Right lobe of liver (tissue), 6 donors: ENCODE data around the gene NOC2L. TPM values are rescaled to one million over a fixed set of nuclear protein-coding genes. Genes with fewer than 3 reads are reported as not detected.
A peak's percentile ranks its signal among the peaks of the same experiment; 100 is the strongest.

ENCODE experiments used
- ATAC-seq, 4 donors: fragments of 200-7000 bp; cut with Tn5 transposase; one replicate each; pipeline ENCODE4 v1.9.1; 2020; ENCODE audit warnings: mild to moderate bottlenecking in 4 of 4, moderate library complexity in 4 of 4
- DNase-seq, 3 donors: peaks; one replicate each; pipeline ENCODE4 v3.0.0-alpha.2; 2020
- H3K27ac ChIP-seq, 3 donors: fragments of 200-600 bp; one replicate each; pipeline ENCODE4 v1.8.0; 2022
- H3K27me3 ChIP-seq, 2 donors: fragments of 200-600 bp; one replicate each; pipeline ENCODE4 v1.8.0; 2022
- H3K36me3 ChIP-seq, 4 donors: fragments of 200-600 bp; sonication (generic) in 1 of 4; one replicate each; pipeline versions ENCODE4 v1.5.1 to v1.8.0; 2017 to 2022; ENCODE audit warnings: control low read depth in 1 of 4
- H3K4me1 ChIP-seq, 4 donors: fragments of 200-600 bp; sonication (generic) in 1 of 4; one replicate each; pipeline versions ENCODE4 v1.5.1 to v1.8.0; 2017 to 2022; ENCODE audit warnings: control low read depth in 1 of 4
- H3K4me3 ChIP-seq, 3 donors: fragments of 200-600 bp; one replicate each; pipeline ENCODE4 v1.8.0; 2022
- H3K9me3 ChIP-seq, 4 donors: fragments of 200-600 bp; sonication (generic) in 1 of 4; one replicate each; pipeline versions ENCODE4 v1.5.1 to v1.8.0; 2017 to 2022; ENCODE audit warnings: control low read depth in 1 of 4
- POLR2A ChIP-seq: fragments of 450-650 bp; IDR thresholded peaks from one replicate; pipeline ENCODE4 v1.6.1; 2017; ENCODE audit warnings: antibody characterized with exemption, mild to moderate bottlenecking
- WGBS: methylation state at CpG from one replicate; pipeline ENCODE4 v1.1.6; 2018; ENCODE audit warnings: low coverage, low lambda C conversion rate; ENCODE audit not compliant: insufficient coverage; ENCODE audit errors: missing lambda C conversion rate; 5-methylcytosine and 5-hydroxymethylcytosine counted together
- intact Hi-C, 2 donors: fragments of 100-400 bp; cut with DNase I; formaldehyde crosslinking; loops; one replicate each; pipeline versions ENCODE4 v1.11.2 to v1.14.1; 2022
- total RNA-seq, 6 experiments: library from RNA; depleted of rRNA in 2 of 6; stranded (reverse); fragments of >200 nt in 2 of 6; fragmentation: NEBNext Ultra II Directional in 3 of 6; extraction: Animal tissue kit (Norgen Biotek cat#: 25700) in 3 of 6; gene quantifications; one replicate each; pipeline versions ENCODE4 v1.1.0 to v1.2.4, GENCODE V29; 2016 to 2023
- TF ChIP-seq, protein P1 (sequence below), 4 donors: fragments of 200-600 bp in 3 of 4; fragments of 450-650 bp in 1 of 4; IDR thresholded peaks; one replicate each; pipeline versions ENCODE4 v1.5.1 to v1.8.0; 2016 to 2022; ENCODE audit warnings: antibody characterized with exemption in 4 of 4, mild to moderate bottlenecking in 2 of 4
- donor health status: DM: no; HTN: yes; CAD: no.
- donor health status: DM: no; HTN: no; CAD: no.
- donor health status: DM: no; HTN: no; CAD: no.
- donor health status: DM: no; HTN: yes; CAD: no.
- donor health status: DM: no; HTN: yes; CAD: no.

The NOC2L gene
- total RNA-seq, 6 experiments from 2014 or later = 28.9 to 36.8 (median 30.2) TPM

DNA sequence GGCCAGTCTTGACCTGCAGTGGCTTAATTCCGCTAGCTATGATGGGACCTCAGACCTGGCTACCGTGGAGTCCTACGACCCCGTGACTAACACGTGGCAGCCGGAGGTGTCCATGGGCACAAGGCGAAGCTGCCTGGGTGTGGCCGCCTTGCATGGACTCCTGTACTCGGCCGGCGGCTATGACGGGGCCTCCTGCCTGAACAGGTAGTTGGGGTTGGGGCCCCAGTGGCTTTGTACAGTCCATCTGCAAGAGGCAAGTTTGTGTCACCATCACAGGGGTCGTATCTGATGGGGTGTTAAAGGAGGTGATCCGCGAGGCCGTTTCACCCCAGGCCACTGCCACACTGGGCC lies 4.2 kb upstream of the NOC2L start:
- TF ChIP-seq, protein P1, sequence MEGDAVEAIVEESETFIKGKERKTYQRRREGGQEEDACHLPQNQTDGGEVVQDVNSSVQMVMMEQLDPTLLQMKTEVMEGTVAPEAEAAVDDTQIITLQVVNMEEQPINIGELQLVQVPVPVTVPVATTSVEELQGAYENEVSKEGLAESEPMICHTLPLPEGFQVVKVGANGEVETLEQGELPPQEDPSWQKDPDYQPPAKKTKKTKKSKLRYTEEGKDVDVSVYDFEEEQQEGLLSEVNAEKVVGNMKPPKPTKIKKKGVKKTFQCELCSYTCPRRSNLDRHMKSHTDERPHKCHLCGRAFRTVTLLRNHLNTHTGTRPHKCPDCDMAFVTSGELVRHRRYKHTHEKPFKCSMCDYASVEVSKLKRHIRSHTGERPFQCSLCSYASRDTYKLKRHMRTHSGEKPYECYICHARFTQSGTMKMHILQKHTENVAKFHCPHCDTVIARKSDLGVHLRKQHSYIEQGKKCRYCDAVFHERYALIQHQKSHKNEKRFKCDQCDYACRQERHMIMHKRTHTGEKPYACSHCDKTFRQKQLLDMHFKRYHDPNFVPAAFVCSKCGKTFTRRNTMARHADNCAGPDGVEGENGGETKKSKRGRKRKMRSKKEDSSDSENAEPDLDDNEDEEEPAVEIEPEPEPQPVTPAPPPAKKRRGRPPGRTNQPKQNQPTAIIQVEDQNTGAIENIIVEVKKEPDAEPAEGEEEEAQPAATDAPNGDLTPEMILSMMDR (IDR thresholded peaks at IDR 0.05) = no peak
- no peak for TF ChIP-seq POLR2A
- intact Hi-C loops = no loop called here
- H3K4me3 ChIP-seq = no peak overlapping the region
- no CpG with 5 or more reads among the region's 16 CpGs for WGBS
- no peaks in the 10 kb centered on the region for H3K27me3 ChIP-seq
- DNase-seq (no peak), ATAC-seq (no peak)
- no peaks in the 10 kb centered on the region for H3K9me3 ChIP-seq
- no peaks in the 10 kb centered on the region for H3K36me3 ChIP-seq
- no peak overlapping the region for H3K27ac ChIP-seq
- H3K4me1 ChIP-seq = peaks cover 0 to 15% (median 2%) of the 10 kb centered on the region in 4 donors

DNA sequence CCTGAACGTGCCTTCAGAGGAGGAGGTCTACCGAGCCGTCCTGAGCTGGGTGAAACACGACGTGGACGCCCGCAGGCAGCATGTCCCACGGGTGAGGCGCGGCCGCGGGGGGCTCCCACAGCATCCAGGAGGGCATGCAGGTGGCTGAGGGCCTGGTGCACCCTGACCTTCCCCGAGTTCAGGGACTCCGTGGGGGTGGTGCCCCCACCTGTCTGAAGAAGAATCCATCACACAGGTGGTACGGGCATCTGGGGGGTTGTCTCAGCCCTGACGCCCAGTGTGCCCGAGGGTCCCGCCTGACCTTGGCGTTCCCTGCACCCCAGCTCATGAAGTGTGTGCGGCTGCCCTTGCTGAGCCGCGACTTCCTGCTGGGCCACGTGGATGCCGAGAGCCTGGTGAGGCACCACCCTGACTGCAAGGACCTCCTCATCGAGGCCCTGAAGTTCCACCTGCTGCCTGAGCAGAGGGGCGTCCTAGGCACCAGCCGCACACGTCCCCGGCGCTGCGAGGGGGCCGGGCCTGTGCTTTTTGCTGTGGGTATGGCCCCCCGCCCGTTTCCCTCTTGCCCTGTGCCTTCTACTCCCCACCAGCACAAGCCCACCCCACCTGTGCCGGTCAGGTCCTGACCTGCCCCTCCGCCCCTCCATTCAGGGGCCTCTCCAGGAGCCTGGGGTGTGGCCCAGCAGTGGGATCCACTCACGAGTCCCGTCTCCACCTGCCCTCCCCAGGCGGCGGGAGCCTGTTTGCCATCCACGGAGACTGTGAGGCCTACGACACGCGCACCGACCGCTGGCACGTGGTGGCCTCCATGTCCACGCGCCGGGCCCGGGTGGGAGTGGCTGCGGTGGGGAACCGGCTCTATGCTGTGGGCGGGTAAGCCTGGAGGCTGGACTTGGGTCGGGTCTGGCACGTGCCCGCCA lies 3.6 kb upstream of the NOC2L start:
- Histone ChIP-seq H3K4me1 (peaks cover 0 to 19% (median 2%) of the 10 kb centered on the region in 4 donors), H3K27ac (no peak overlapping the region), H3K4me3 (no peak overlapping the region), H3K36me3 (no peaks in the 10 kb centered on the region), H3K9me3 (no peaks in the 10 kb centered on the region), H3K27me3 (no peaks in the 10 kb centered on the region)
- TF ChIP-seq, protein P1 (IDR thresholded peaks at IDR 0.05) = no peak
- DNase-seq = no peak
- intact Hi-C loops = no loop called here
- 98% methylated on average over 18 of the region's 57 CpGs for WGBS
- ATAC-seq = no peak

DNA sequence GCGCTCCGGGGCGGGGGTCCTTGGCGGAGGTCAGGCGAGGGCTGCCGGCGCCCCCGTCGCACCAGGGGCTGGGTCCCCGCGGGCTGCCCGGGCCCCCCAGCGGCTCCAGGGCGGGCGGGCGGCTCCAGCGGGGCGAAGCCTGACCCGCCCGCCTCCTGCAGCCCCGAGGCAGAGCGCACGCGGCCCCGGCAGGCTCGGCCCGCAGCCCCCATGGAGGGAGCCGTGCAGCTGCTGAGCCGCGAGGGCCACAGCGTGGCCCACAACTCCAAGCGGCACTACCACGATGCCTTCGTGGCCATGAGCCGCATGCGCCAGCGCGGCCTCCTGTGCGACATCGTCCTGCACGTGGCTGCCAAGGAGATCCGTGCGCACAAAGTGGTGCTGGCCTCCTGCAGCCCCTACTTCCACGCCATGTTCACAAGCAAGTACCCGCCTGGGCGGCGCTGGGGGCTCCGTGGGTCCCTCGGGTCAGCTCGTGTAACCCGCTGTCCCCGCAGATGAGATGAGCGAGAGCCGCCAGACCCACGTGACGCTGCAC lies 2.1 kb upstream of the NOC2L start:
- WGBS = 100% methylated on average over 1 of the region's 56 CpGs
- no peak for ATAC-seq
- intact Hi-C loops = no loop called here
- Histone ChIP-seq H3K4me3 (peak overlapping the region; percentile 53 to 72 (median 53)), H3K9me3 (no peaks in the 10 kb centered on the region), H3K27me3 (no peaks in the 10 kb centered on the region), H3K27ac (no peak overlapping the region), H3K36me3 (peaks cover 0 to 8% (median 3%) of the 10 kb centered on the region in 4 donors), H3K4me1 (peaks cover 0 to 17% (median 0%) of the 10 kb centered on the region in 4 donors)
- DNase-seq = no peak
- TF ChIP-seq POLR2A = no peak
- TF ChIP-seq, protein P1 (IDR thresholded peaks at IDR 0.05) = no peak

DNA sequence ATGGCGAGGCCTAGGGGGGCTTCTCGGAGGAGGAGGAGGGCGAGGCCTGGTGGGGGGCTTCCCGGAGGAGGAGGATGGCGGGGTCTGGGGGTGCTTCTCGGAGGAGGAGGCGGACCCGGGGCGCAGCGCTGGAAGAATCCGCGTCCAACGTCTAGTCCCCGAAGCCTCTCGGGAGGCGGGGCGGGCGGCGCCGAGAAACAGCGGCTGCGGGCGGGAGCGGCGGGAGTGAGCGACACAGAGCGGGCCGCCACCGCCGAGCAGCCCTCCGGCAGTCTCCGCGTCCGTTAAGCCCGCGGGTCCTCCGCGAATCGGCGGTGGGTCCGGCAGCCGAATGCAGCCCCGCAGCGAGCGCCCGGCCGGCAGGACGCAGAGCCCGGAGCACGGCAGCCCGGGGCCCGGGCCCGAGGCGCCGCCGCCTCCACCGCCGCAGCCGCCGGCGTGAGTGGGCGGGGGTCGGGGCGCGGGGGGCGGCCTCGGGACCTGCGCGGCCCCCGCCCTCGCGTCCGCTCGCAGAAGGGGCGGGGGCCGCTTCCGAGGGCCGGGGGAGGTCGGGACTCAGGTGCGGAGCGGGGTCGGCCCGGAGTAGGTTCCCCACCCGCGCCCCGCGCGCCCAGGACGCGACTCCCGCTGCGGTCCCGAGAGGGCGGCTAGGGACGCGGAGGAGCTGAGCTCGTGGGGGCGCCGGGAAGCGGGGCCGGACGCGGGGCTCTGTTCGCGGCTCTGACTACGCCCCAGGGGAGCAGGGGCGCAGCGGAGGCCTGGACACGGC lies 1.5 kb upstream of the NOC2L start, which contains the start of gene KLHL17:
KLHL17 (plus strand) TSS at position 222 of the 769 bp plus-strand sequence; CDS start at position 332, 110 bp downstream.
- WGBS = 0% methylated on average over 4 of the region's 109 CpGs
- peak within 1 kb of the TSS; percentile 53 to 100 (median 53) for H3K4me3 ChIP-seq
- no peak within 1 kb of the TSS for H3K27ac ChIP-seq
- DNase-seq (peak; percentile 81 to 84 (median 83)), ATAC-seq (peak; percentile 48 to 71 (median 64))
- peaks cover 0 to 13% (median 0%) of the 10 kb centered on the region in 4 donors for H3K4me1 ChIP-seq
- peaks cover 0 to 14% (median 9%) of the 10 kb centered on the region in 4 donors for H3K36me3 ChIP-seq
- TF ChIP-seq POLR2A = no peak
- TF ChIP-seq, protein P1 (IDR thresholded peaks at IDR 0.05) = no peak
- H3K27me3 ChIP-seq = no peaks in the 10 kb centered on the region
- intact Hi-C loops = no loop called here
- H3K9me3 ChIP-seq = no peaks in the 10 kb centered on the region
